H1 (cell line): ENCODE data around the gene TRIM38. TPM values are rescaled to one million over a fixed set of nuclear protein-coding genes. Genes with fewer than 3 reads are reported as not detected.

Experiments used
- CTCF ChIA-PET: fragments of 300-600 bp; sonication (Branson Sonifier 250); formaldehyde crosslinking; loops from one replicate; lab custom pipeline; 2021; ENCODE audit not compliant: partially characterized antibody; lab: Charles Lee
- POLR2A ChIA-PET: fragments of 300-600 bp; sonication (Branson Sonifier 250); formaldehyde crosslinking; loops from one replicate; lab custom pipeline; 2021; ENCODE audit warnings: inconsistent platforms; ENCODE audit not compliant: partially characterized antibody; lab: Charles Lee
- DNase-seq, 2 experiments: peaks; one replicate each; pipeline versions ENCODE4 v3.0.0 to v3.0.0-alpha.2; 2010 to 2022; ENCODE audit warnings: low spot score in 2 of 2, low read depth in 1 of 2, mixed read lengths in 1 of 2
- FAIRE-seq: peaks from 2 replicates; lab custom pipeline; 2011; peaks lifted over from hg19 to GRCh38; lab: Jason Lieb, UNC
- H2AFZ ChIP-seq: 2 replicates; pipeline ENCODE4 v1.8.1; 2012; ENCODE audit warnings: low read length, inconsistent platforms
- H2AK5ac ChIP-seq: 2 replicates; pipeline ENCODE4 v1.6.1; 2013; ENCODE audit warnings: low read depth, low read length
- H2BK120ac ChIP-seq: replicated peaks from 2 replicates; pipeline ENCODE3; 2013; ENCODE audit warnings: low read depth, low read length, inconsistent platforms
- H2BK12ac ChIP-seq: 2 replicates; pipeline ENCODE4 v1.6.1; 2013; ENCODE audit warnings: low read depth, low read length
- H2BK15ac ChIP-seq: 2 replicates; pipeline ENCODE4 v1.6.1; 2013; ENCODE audit warnings: low read length
- H2BK20ac ChIP-seq: 2 replicates; pipeline ENCODE4 v1.6.1; 2013; ENCODE audit warnings: low read length
- H2BK5ac ChIP-seq: 2 replicates; pipeline ENCODE4 v1.6.1; 2013; ENCODE audit warnings: low read depth, low read length
- H3K14ac ChIP-seq: 2 replicates; pipeline ENCODE4 v1.6.1; 2013; ENCODE audit warnings: inconsistent platforms; ENCODE audit not compliant: insufficient read length
- H3K18ac ChIP-seq: 2 replicates; pipeline ENCODE4 v1.6.1; 2013; ENCODE audit warnings: low read length; ENCODE audit errors: extremely low read depth
- H3K23ac ChIP-seq: 2 replicates; pipeline ENCODE4 v1.6.1; 2013; ENCODE audit warnings: inconsistent platforms; ENCODE audit not compliant: insufficient read length
- H3K23me2 ChIP-seq: 2 replicates; pipeline ENCODE4 v1.6.1; 2013; ENCODE audit warnings: low read depth, low read length
- H3K27ac ChIP-seq: 2 replicates; pipeline ENCODE4 v1.6.1; 2011; ENCODE audit warnings: low read depth, low read length, inconsistent platforms
- H3K27me3 ChIP-seq, 4 experiments: replicated peaks in 1 of 4; 1 replicate in 1 of 4; 2 replicates in 3 of 4; pipeline versions ENCODE4 v1.6.1 to v1.8.1; 2011 to 2013; ENCODE audit warnings: low read length in 3 of 4, mild to moderate bottlenecking in 3 of 4, inconsistent platforms in 2 of 4, mixed read lengths in 2 of 4, moderate library complexity in 1 of 4; ENCODE audit not compliant: control insufficient read depth in 3 of 4, insufficient read depth in 3 of 4; ENCODE audit errors: extremely low read depth in 1 of 4
- H3K36me3 ChIP-seq, 4 experiments: 2 replicates each; pipeline versions ENCODE4 v1.6.1 to v1.8.1; 2011 to 2013; ENCODE audit warnings: mild to moderate bottlenecking in 4 of 4, low read length in 3 of 4, moderate library complexity in 2 of 4, control low read depth in 1 of 4, inconsistent platforms in 1 of 4; ENCODE audit not compliant: insufficient read depth in 4 of 4, control insufficient read depth in 2 of 4
- H3K4ac ChIP-seq: replicated peaks from 2 replicates; pipeline ENCODE3; 2013; ENCODE audit warnings: low read length, low read depth, mixed read lengths, inconsistent platforms; ENCODE audit not compliant: insufficient read length
- H3K4me1 ChIP-seq, 4 experiments: replicated peaks in 1 of 4; 1 replicate in 1 of 4; 2 replicates in 3 of 4; pipeline versions ENCODE4 v1.6.1 to v1.8.1; 2011 to 2013; ENCODE audit warnings: low read length in 3 of 4, inconsistent platforms in 2 of 4, mixed read lengths in 1 of 4; ENCODE audit not compliant: insufficient read depth in 4 of 4, control insufficient read depth in 3 of 4
- H3K4me2 ChIP-seq, 2 experiments: 2 replicates each; pipeline versions ENCODE4 v1.6.1 to v1.8.1; 2011 to 2013; ENCODE audit warnings: low read depth in 2 of 2, low read length in 2 of 2, control low read depth in 1 of 2, inconsistent platforms in 1 of 2, mild to moderate bottlenecking in 1 of 2; ENCODE audit not compliant: insufficient read depth in 1 of 2
- H3K4me3 ChIP-seq, 4 experiments: fragments of 200-600, 300-600 bp in 1 of 4; sonication (generic), shearing (Covaris generic), sonication (Bioruptor Twin) in 1 of 4; 2 replicates each; pipeline versions ENCODE4 v1.5.1 to v1.8.1; 2011 to 2016; ENCODE audit warnings: low read length in 4 of 4, low read depth in 3 of 4, control low read depth in 2 of 4, inconsistent platforms in 2 of 4, mild to moderate bottlenecking in 2 of 4, mixed read lengths in 1 of 4, moderate library complexity in 1 of 4; ENCODE audit not compliant: insufficient read depth in 2 of 4; ENCODE audit errors: extremely low read depth in 1 of 4
- H3K56ac ChIP-seq: replicated peaks from 2 replicates; pipeline ENCODE3; 2013; ENCODE audit warnings: low read depth, mild to moderate bottlenecking, mixed read lengths, low read length, inconsistent platforms; ENCODE audit not compliant: insufficient read length
- H3K79me1 ChIP-seq: 2 replicates; pipeline ENCODE4 v1.6.1; 2013; ENCODE audit warnings: low read depth, low read length, control low read depth
- H3K79me2 ChIP-seq, 2 experiments: 2 replicates each; pipeline versions ENCODE4 v1.6.1 to v1.8.1; 2012 to 2013; ENCODE audit warnings: low read length in 2 of 2, mild to moderate bottlenecking in 2 of 2, inconsistent platforms in 1 of 2; ENCODE audit not compliant: insufficient read depth in 2 of 2, control insufficient read depth in 1 of 2
- H3K9ac ChIP-seq, 4 experiments: replicated peaks in 1 of 4; 1 replicate in 1 of 4; 2 replicates in 3 of 4; pipeline versions ENCODE4 v1.6.1 to v1.8.1; 2011 to 2013; ENCODE audit warnings: low read depth in 3 of 4, low read length in 3 of 4, control low read depth in 2 of 4, mild to moderate bottlenecking in 2 of 4, moderate library complexity in 2 of 4, inconsistent platforms in 1 of 4; ENCODE audit errors: extremely low read depth in 1 of 4
- H3K9me3 ChIP-seq, 2 experiments: 2 replicates each; pipeline versions ENCODE4 v1.6.1 to v1.8.1; 2012 to 2013; ENCODE audit warnings: mild to moderate bottlenecking in 2 of 2, moderate library complexity in 2 of 2, control low read depth in 1 of 2, inconsistent platforms in 1 of 2, low read depth in 1 of 2, low read length in 1 of 2, mixed read lengths in 1 of 2; ENCODE audit not compliant: insufficient read depth in 2 of 2
- H4K20me1 ChIP-seq, 2 experiments: replicated peaks in 1 of 2; 2 replicates each; pipeline versions ENCODE3 to v1.8.1; 2011 to 2013; ENCODE audit warnings: inconsistent platforms in 2 of 2, low read length in 2 of 2, mild to moderate bottlenecking in 1 of 2; ENCODE audit not compliant: insufficient read depth in 2 of 2, control insufficient read depth in 1 of 2
- H4K5ac ChIP-seq: 2 replicates; pipeline ENCODE4 v1.6.1; 2013; ENCODE audit warnings: low read length, low read depth, mixed read lengths, inconsistent platforms; ENCODE audit not compliant: insufficient read length
- H4K8ac ChIP-seq: 2 replicates; pipeline ENCODE4 v1.8.0; 2013; ENCODE audit warnings: mild to moderate bottlenecking, moderate library complexity, low read length, inconsistent platforms; ENCODE audit not compliant: insufficient read depth; ENCODE audit errors: extremely low read depth
- H4K91ac ChIP-seq: replicated peaks from 2 replicates; pipeline ENCODE3; 2013; ENCODE audit warnings: low read length, mixed read lengths, inconsistent platforms; ENCODE audit not compliant: insufficient read length
- CBX8 ChIP-seq: fragments of 300-800, 300-1000 bp; sonication (generic); IDR thresholded peaks from 2 replicates; pipeline ENCODE4 v1.7.1; 2016; ENCODE audit warnings: low read depth, low read length, borderline replicate concordance
- CTBP2 ChIP-seq: IDR thresholded peaks from 2 replicates; pipeline ENCODE4 v1.7.0; 2011; ENCODE audit warnings: borderline replicate concordance, mild to moderate bottlenecking, moderate library complexity, mixed read lengths, low read length; ENCODE audit not compliant: insufficient read depth, insufficient read length
- HDAC2 ChIP-seq, 2 experiments: fragments of 300-600 bp in 1 of 2; sonication (generic) in 1 of 2; IDR thresholded peaks; 2 replicates each; pipeline ENCODE4 v1.6.1; 2011 to 2012; ENCODE audit warnings: low read depth in 2 of 2, low read length in 2 of 2, mild to moderate bottlenecking in 2 of 2, moderate library complexity in 2 of 2, borderline replicate concordance in 1 of 2, inconsistent platforms in 1 of 2
- JUN ChIP-seq: IDR thresholded peaks from 2 replicates; pipeline ENCODE4 v1.6.1; 2011; ENCODE audit warnings: low read depth, mild to moderate bottlenecking, improper control_type of control experiment, low read length
- POLR2AphosphoS5 ChIP-seq: IDR thresholded peaks from 2 replicates; pipeline ENCODE4 v1.6.1; 2011; ENCODE audit warnings: low read depth, low read length
- SP2 ChIP-seq: IDR thresholded peaks from 2 replicates; pipeline ENCODE4 v1.6.1; 2012; ENCODE audit warnings: mild to moderate bottlenecking, low read length, inconsistent platforms
- WGBS, 2 experiments: shearing (Covaris generic) in 1 of 2; methylation state at CpG; one replicate each; pipeline versions ENCODE4 v1.1.6 to v1.1.7; 2013 to 2015; ENCODE audit warnings: low lambda C conversion rate in 2 of 2, mixed read lengths in 2 of 2, inconsistent platforms in 1 of 2, low coverage in 1 of 2, missing lambda C conversion rate in 1 of 2; ENCODE audit not compliant: insufficient replicate concordance in 2 of 2, insufficient coverage in 1 of 2, insufficient read length in 1 of 2; ENCODE audit errors: extremely low coverage in 1 of 2, missing lambda C conversion rate in 1 of 2; 5-methylcytosine and 5-hydroxymethylcytosine counted together
- long read RNA-seq, 2 experiments: library from RNA in 1 of 2; library from capped mRNA in 1 of 2; stranded (forward); transcript quantifications; one replicate each; pipeline ENCODE4 v2.0.0, GENCODE V29; 2021; ENCODE audit warnings: inconsistent platforms in 1 of 2
- polyA minus RNA-seq, 3 experiments: library from RNA; depleted of rRNA, polyadenylated mRNA; stranded (reverse); fragments of >200 nt; gene quantifications; 1 replicate in 2 of 3; 2 replicates in 1 of 3; pipeline ENCODE4 v1.2.3, GENCODE V29; 2011
- polyA plus RNA-seq, 7 experiments: library from polyadenylated mRNA; depleted of rRNA in 3 of 7; stranded (reverse) in 5 of 7; unstranded in 2 of 7; fragments of >200 nt in 5 of 7; fragments of 200-250 nt in 2 of 7; gene quantifications; 1 replicate in 5 of 7; 2 replicates in 1 of 7; 4 replicates in 1 of 7; pipeline versions ENCODE4 v1.2.1 to v1.2.3, GENCODE V29; 2011 to 2013; ENCODE audit warnings: missing spikeins in 2 of 7, mixed read lengths in 2 of 7
- total RNA-seq: library from RNA; stranded (reverse); fragmentation: NEBNext Ultra II Directional; extraction: Animal tissue kit (Norgen Biotek cat#: 25700); gene quantifications from 2 replicates; pipeline ENCODE4 v1.2.1, GENCODE V29; 2021

Gene TRIM38, protein sequence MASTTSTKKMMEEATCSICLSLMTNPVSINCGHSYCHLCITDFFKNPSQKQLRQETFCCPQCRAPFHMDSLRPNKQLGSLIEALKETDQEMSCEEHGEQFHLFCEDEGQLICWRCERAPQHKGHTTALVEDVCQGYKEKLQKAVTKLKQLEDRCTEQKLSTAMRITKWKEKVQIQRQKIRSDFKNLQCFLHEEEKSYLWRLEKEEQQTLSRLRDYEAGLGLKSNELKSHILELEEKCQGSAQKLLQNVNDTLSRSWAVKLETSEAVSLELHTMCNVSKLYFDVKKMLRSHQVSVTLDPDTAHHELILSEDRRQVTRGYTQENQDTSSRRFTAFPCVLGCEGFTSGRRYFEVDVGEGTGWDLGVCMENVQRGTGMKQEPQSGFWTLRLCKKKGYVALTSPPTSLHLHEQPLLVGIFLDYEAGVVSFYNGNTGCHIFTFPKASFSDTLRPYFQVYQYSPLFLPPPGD
- 0.27 and 0.43 TPM in 2 replicates for total RNA-seq
- polyA plus RNA-seq (2011; rRNA removed) = 0.25 and 0.56 TPM in 2 replicates
- 0.44 TPM for polyA plus RNA-seq (2011; cell fraction: cytosol; rRNA removed)
- polyA plus RNA-seq (2011; cell fraction: nucleus; rRNA removed) = 0.54 TPM
- polyA plus RNA-seq (2012, experiment 1 of 2) = 0.48 to 0.77 TPM (median 0.66 TPM) in 4 replicates
- polyA plus RNA-seq (2012, experiment 2 of 2) = 0.07 TPM
- polyA plus RNA-seq (2013, experiment 1 of 2) = 0.32 TPM
- 0.29 TPM for polyA plus RNA-seq (2013, experiment 2 of 2)
- 0.91 and 1.3 TPM in 2 replicates for polyA minus RNA-seq (2011; rRNA and poly(A)+ RNA removed)
- 0.29 TPM for polyA minus RNA-seq (2011; cell fraction: cytosol; rRNA and poly(A)+ RNA removed)
- polyA minus RNA-seq (2011; cell fraction: nucleus; rRNA and poly(A)+ RNA removed) = 1.9 TPM
- long read RNA-seq, experiment 1 = 0 reads
- long read RNA-seq, experiment 2 = 0 reads

- Histone ChIP-seq H2BK12ac (no peak within 1 kb of the TSS), H3K23me2 (peaks cover 4% of the 10 kb centered on the region), H3K56ac (no peak within 1 kb of the TSS), H4K5ac (no peak within 1 kb of the TSS), H2BK5ac (no peak within 1 kb of the TSS), H3K79me1 (no peaks in the 10 kb centered on the region), H3K36me3 (no peaks in the 10 kb centered on the region), H2AFZ (peak within 1 kb of the TSS; percentile 37; the same call in 1 of the 2 replicates), H3K79me2 (no peaks in the 10 kb centered on the region), H3K4me1 (peaks cover 9 to 24% (median 21%) of the 10 kb centered on the region in 4 experiments), H2AK5ac (no peak within 1 kb of the TSS), H2BK120ac (peak within 1 kb of the TSS; percentile 69), H3K27me3 (peaks cover 0 to 2% (median 0%) of the 10 kb centered on the region in 4 experiments; a peak in 4 of 7 replicates), H3K4me2 (peak within 1 kb of the TSS; percentile 76 to 87), H3K4ac (no peak within 1 kb of the TSS), H4K20me1 (no peaks in the 10 kb centered on the region), H2BK20ac (no peak within 1 kb of the TSS), H3K23ac (no peak within 1 kb of the TSS), H3K9ac (no peak within 1 kb of the TSS; a peak in 1 of 7 replicates), H2BK15ac (no peak within 1 kb of the TSS), H3K18ac (no peak within 1 kb of the TSS), H3K9me3 (no peaks in the 10 kb centered on the region; a peak in 1 of 4 replicates), H3K27ac (no peak within 1 kb of the TSS), H3K14ac (no peak within 1 kb of the TSS), H3K4me3 (peak within 1 kb of the TSS; percentile 38 to 51 (median 42); a peak in 7 of 8 replicates), H4K8ac (no peak within 1 kb of the TSS), H4K91ac (no peak within 1 kb of the TSS)
- ChIA-PET POLR2A (interaction anchor here (0.9 to 2.5 kb wide), 4 partner anchors 11 to 69 kb away, joined by 3 to 6 read pairs (median 3); a partner anchor contains a TSS), CTCF (interaction anchor here (0.8 to 2.9 kb wide), 8 partner anchors 10 to 64 kb away, joined by 3 to 12 read pairs (median 4); no protein-coding TSS in a partner anchor)
- DNase-seq = no peak
- WGBS, 2 experiments = 50% methylated on average over 11 of the region's 11 CpGs; no CpG with 5 or more reads in 1 of the 2 experiments
- no peak for FAIRE-seq
- TF ChIP-seq POLR2AphosphoS5 (no peak), CTBP2 (no peak), JUN (no peak), SP2 (no peak), HDAC2 (IDR thresholded peaks at IDR 0.05; ENCODE audit: borderline replicate concordance in 1 of 2, low read depth in 2 of 2, low read length in 2 of 2) (no peak), CBX8 (no peak)
Observed at GRCh38 chr6:25962149-25963127, at the start of gene TRIM38. TSS of gene TRIM38 (plus strand) at chr6:25962802. CDS start at chr6:25966523, 3,721 bp downstream.
